Measurements from ENCODE around the gene TXN.

The TXN gene

GRCh38 chr9:110288503-110288902 is 32.2 kb upstream of the TXN start:
- H3K4me3 ChIP-seq (ENCODE audit: low read depth, low read length): no peak overlapping the region
- DNase-seq (ENCODE audit: low read depth): no peak
- TF ChIP-seq CTCF (IDR thresholded peaks at IDR 0.05; ENCODE audit: insufficient read depth, low read depth, low read length, missing control alignments): no peak

GRCh38 chr9:110287289-110287680 is 31.0 kb upstream of the TXN start:
- TF ChIP-seq CTCF (IDR thresholded peaks at IDR 0.05; ENCODE audit: insufficient read depth, low read depth, low read length, missing control alignments): no peak
- no peak overlapping the region for H3K4me3 ChIP-seq (ENCODE audit: low read depth, low read length)
- DNase-seq (ENCODE audit: low read depth): no peak

- TF ChIP-seq CTCF (IDR thresholded peaks at IDR 0.05; ENCODE audit: insufficient read depth, low read depth, low read length, missing control alignments): no peak
- peak; percentile 9 for DNase-seq (ENCODE audit: low read depth)
- H3K4me3 ChIP-seq (ENCODE audit: low read depth, low read length): no peak overlapping the region
Observed at GRCh38 chr9:110284211-110284844, 28.0 kb upstream of the TXN start.

DNA sequence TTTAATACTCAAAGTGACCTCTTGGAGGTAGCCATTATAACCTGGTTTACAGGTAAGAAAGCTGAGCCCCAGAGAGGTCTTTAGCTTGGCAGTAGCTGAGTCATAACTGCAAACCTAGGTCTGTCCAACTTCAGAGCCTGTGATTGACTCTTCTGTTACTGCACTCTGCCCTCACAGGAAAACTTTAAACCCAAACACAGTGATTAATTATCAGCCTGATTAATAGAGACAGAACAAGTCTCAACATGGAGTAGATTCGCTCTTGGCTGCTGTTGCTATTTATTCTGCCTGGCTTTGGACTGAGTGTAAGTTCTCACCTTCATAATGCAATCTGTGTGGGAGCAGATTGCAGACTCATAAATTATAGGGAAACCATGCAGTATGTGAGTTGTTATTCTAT is 27.4 kb upstream of the TXN start:
- no peak for TF ChIP-seq CTCF (IDR thresholded peaks at IDR 0.05; ENCODE audit: insufficient read depth, low read depth, low read length, missing control alignments)
- H3K4me3 ChIP-seq (ENCODE audit: low read depth, low read length): no peak overlapping the region
- no peak for DNase-seq (ENCODE audit: low read depth)

GRCh38 chr9:110282739-110283081 is 26.4 kb upstream of the TXN start:
- no peak overlapping the region for H3K4me3 ChIP-seq (ENCODE audit: low read depth, low read length)
- TF ChIP-seq CTCF (IDR thresholded peaks at IDR 0.05; ENCODE audit: insufficient read depth, low read depth, low read length, missing control alignments): no peak
- DNase-seq (ENCODE audit: low read depth): no peak

- DNase-seq (ENCODE audit: low read depth): no peak
- no peak overlapping the region for H3K4me3 ChIP-seq (ENCODE audit: low read depth, low read length)
- TF ChIP-seq CTCF (IDR thresholded peaks at IDR 0.05; ENCODE audit: insufficient read depth, low read depth, low read length, missing control alignments): no peak
Observed at GRCh38 chr9:110282018-110282738, 25.9 kb upstream of the TXN start.
